ENCODE results near the gene DDX27. TPM values are rescaled to one million over a fixed set of nuclear protein-coding genes. Genes with fewer than 3 reads are reported as not detected.
A peak's percentile ranks its signal among the peaks of the same experiment; 100 is the strongest.
"Not testable (repeated sequence)": the region's sequence is repeated elsewhere in the genome, so short reads cannot be mapped to it uniquely, and the experiment has no call there.

The DDX27 gene
- total RNA-seq, 1 experiment from 2014 or later = 53.3 TPM

- Histone ChIP-seq H3K36me3 (replicated peaks; ENCODE audit: control insufficient read depth, insufficient read depth, low read length) (no peaks in the 10 kb centered on the region), H3K27me3 (ENCODE audit: control insufficient read depth, insufficient read depth, low read length) (no peaks in the 10 kb centered on the region), H3K4me3 (ENCODE audit: insufficient read depth, low read depth, low read length) (peak overlapping the region; percentile 75)
- peak; percentile 27 for DNase-seq
Measured at GRCh38 chr20:49186535-49187329, 32.5 kb upstream of the DDX27 start.

- H3K27me3 ChIP-seq (ENCODE audit: control insufficient read depth, insufficient read depth, low read length) = no peaks in the 10 kb centered on the region
Measured at GRCh38 chr20:49187330-49187850, 31.8 kb upstream of the DDX27 start.

GRCh38 chr20:49187851-49188641 is 31.2 kb upstream of the DDX27 start, which contains the start of gene STAU1:
TSS of gene STAU1 (minus strand) at chr20:49188334. CDS start at chr20:49166201, 22,133 bp downstream.
- no peaks in the 10 kb centered on the region for H3K27me3 ChIP-seq (ENCODE audit: control insufficient read depth, insufficient read depth, low read length)
- no peaks in the 10 kb centered on the region for H3K36me3 ChIP-seq (replicated peaks; ENCODE audit: control insufficient read depth, insufficient read depth, low read length)
- peak within 1 kb of the TSS; percentile 75 for H3K4me3 ChIP-seq (ENCODE audit: insufficient read depth, low read depth, low read length)
- DNase-seq = peak; percentile 99

More at GRCh38 chr20:49187330-49187850, 31.8 kb upstream of the DDX27 start:
- Histone ChIP-seq H3K4me3 (ENCODE audit: insufficient read depth, low read depth, low read length) (peak overlapping the region; percentile 75), H3K36me3 (replicated peaks; ENCODE audit: control insufficient read depth, insufficient read depth, low read length) (no peaks in the 10 kb centered on the region)
- DNase-seq = peak; percentile 54

- not testable (repeated sequence) for DNase-seq; H3K36me3 ChIP-seq (replicated peaks; ENCODE audit: control insufficient read depth, insufficient read depth, low read length); H3K4me3 ChIP-seq (ENCODE audit: insufficient read depth, low read depth, low read length); H3K27me3 ChIP-seq (ENCODE audit: control insufficient read depth, insufficient read depth, low read length)
Measured at GRCh38 chr20:49192944-49193518, 26.2 kb upstream of the DDX27 start.

GRCh38 chr20:49199729-49200293 is 19.4 kb upstream of the DDX27 start:
- no peak overlapping the region for H3K4me3 ChIP-seq (ENCODE audit: insufficient read depth, low read depth, low read length)
- no peaks in the 10 kb centered on the region for H3K27me3 ChIP-seq (ENCODE audit: control insufficient read depth, insufficient read depth, low read length)
- DNase-seq = no peak
- no peaks in the 10 kb centered on the region for H3K36me3 ChIP-seq (replicated peaks; ENCODE audit: control insufficient read depth, insufficient read depth, low read length)

GRCh38 chr20:49203011-49203410 is 16.2 kb upstream of the DDX27 start:
- Histone ChIP-seq H3K4me3 (ENCODE audit: insufficient read depth, low read depth, low read length) (no peak overlapping the region), H3K36me3 (replicated peaks; ENCODE audit: control insufficient read depth, insufficient read depth, low read length) (no peaks in the 10 kb centered on the region), H3K27me3 (ENCODE audit: control insufficient read depth, insufficient read depth, low read length) (no peaks in the 10 kb centered on the region)
- no peak for DNase-seq

GRCh38 chr20:49203746-49204145 is 15.5 kb upstream of the DDX27 start:
- Histone ChIP-seq H3K27me3 (ENCODE audit: control insufficient read depth, insufficient read depth, low read length) (no peaks in the 10 kb centered on the region), H3K4me3 (ENCODE audit: insufficient read depth, low read depth, low read length) (no peak overlapping the region), H3K36me3 (replicated peaks; ENCODE audit: control insufficient read depth, insufficient read depth, low read length) (no peaks in the 10 kb centered on the region)
- DNase-seq = no peak

GRCh38 chr20:49207076-49207475 is 12.1 kb upstream of the DDX27 start:
- H3K4me3 ChIP-seq (ENCODE audit: insufficient read depth, low read depth, low read length) = no peak overlapping the region
- H3K36me3 ChIP-seq (replicated peaks; ENCODE audit: control insufficient read depth, insufficient read depth, low read length) = no peaks in the 10 kb centered on the region
- peak; percentile 66 for DNase-seq
- H3K27me3 ChIP-seq (ENCODE audit: control insufficient read depth, insufficient read depth, low read length) = no peaks in the 10 kb centered on the region

GRCh38 chr20:49210101-49210756 is 9.0 kb upstream of the DDX27 start:
- Histone ChIP-seq H3K36me3 (replicated peaks; ENCODE audit: control insufficient read depth, insufficient read depth, low read length) (no peaks in the 10 kb centered on the region), H3K27me3 (ENCODE audit: control insufficient read depth, insufficient read depth, low read length) (no peaks in the 10 kb centered on the region), H3K4me3 (ENCODE audit: insufficient read depth, low read depth, low read length) (no peak overlapping the region)
- no peak for DNase-seq

- DNase-seq = no peak
- Histone ChIP-seq H3K36me3 (replicated peaks; ENCODE audit: control insufficient read depth, insufficient read depth, low read length) (no peaks in the 10 kb centered on the region), H3K27me3 (ENCODE audit: control insufficient read depth, insufficient read depth, low read length) (no peaks in the 10 kb centered on the region), H3K4me3 (ENCODE audit: insufficient read depth, low read depth, low read length) (no peak overlapping the region)
Measured at GRCh38 chr20:49210757-49211110, 8.5 kb upstream of the DDX27 start.

GRCh38 chr20:49214571-49214970 is 4.6 kb upstream of the DDX27 start:
- Histone ChIP-seq H3K27me3 (ENCODE audit: control insufficient read depth, insufficient read depth, low read length) (no peaks in the 10 kb centered on the region), H3K4me3 (ENCODE audit: insufficient read depth, low read depth, low read length) (no peak overlapping the region), H3K36me3 (replicated peaks; ENCODE audit: control insufficient read depth, insufficient read depth, low read length) (no peaks in the 10 kb centered on the region)
- no peak for DNase-seq

GRCh38 chr20:49215232-49215631 is 4.0 kb upstream of the DDX27 start:
- Histone ChIP-seq H3K27me3 (ENCODE audit: control insufficient read depth, insufficient read depth, low read length) (no peaks in the 10 kb centered on the region), H3K4me3 (ENCODE audit: insufficient read depth, low read depth, low read length) (no peak overlapping the region), H3K36me3 (replicated peaks; ENCODE audit: control insufficient read depth, insufficient read depth, low read length) (no peaks in the 10 kb centered on the region)
- no peak for DNase-seq

GRCh38 chr20:49216991-49217578 is 2.1 kb upstream of the DDX27 start:
- no peak overlapping the region for H3K4me3 ChIP-seq (ENCODE audit: insufficient read depth, low read depth, low read length)
- peaks cover 3% of the 10 kb centered on the region for H3K36me3 ChIP-seq (replicated peaks; ENCODE audit: control insufficient read depth, insufficient read depth, low read length)
- no peaks in the 10 kb centered on the region for H3K27me3 ChIP-seq (ENCODE audit: control insufficient read depth, insufficient read depth, low read length)
- DNase-seq = peak; percentile 83

GRCh38 chr20:49218739-49219090 is 501 bp upstream of the DDX27 start:
- H3K4me3 ChIP-seq (ENCODE audit: insufficient read depth, low read depth, low read length); H3K27me3 ChIP-seq (ENCODE audit: control insufficient read depth, insufficient read depth, low read length); DNase-seq: not testable (repeated sequence)
- H3K36me3 ChIP-seq (replicated peaks; ENCODE audit: control insufficient read depth, insufficient read depth, low read length) = peaks cover 11% of the 10 kb centered on the region

All from H7 (cell line).